Hepatocyte (in vitro differentiated cells): Measurements from ENCODE around the gene TAL1. TPM values are rescaled to one million over a fixed set of nuclear protein-coding genes. Genes with fewer than 3 reads are reported as not detected.

Source experiments
- DNase-seq: peaks from one replicate; pipeline ENCODE4 v3.0.0-alpha.2; 2016; ENCODE audit warnings: low spot score
- H2AFZ ChIP-seq: fragments of 200-600 bp; sonication (generic); 2 replicates; pipeline ENCODE4 v1.6.0; 2016; ENCODE audit warnings: antibody characterized with exemption, mild to moderate bottlenecking
- H3K27ac ChIP-seq: fragments of 200-600 bp; sonication (generic); 2 replicates; pipeline ENCODE4 v1.5.1; 2016; ENCODE audit warnings: mild to moderate bottlenecking
- H3K27me3 ChIP-seq: fragments of 200-600 bp; sonication (generic); 2 replicates; pipeline ENCODE4 v1.6.1; 2016
- H3K36me3 ChIP-seq: fragments of 200-600 bp; sonication (generic); replicated peaks from 2 replicates; pipeline ENCODE4 v1.5.1; 2016; ENCODE audit warnings: low read depth; ENCODE audit not compliant: insufficient read depth
- H3K4me1 ChIP-seq: fragments of 200-600 bp; sonication (generic); 2 replicates; pipeline ENCODE4 v1.5.1; 2016; ENCODE audit warnings: mild to moderate bottlenecking, moderate library complexity; ENCODE audit not compliant: insufficient read depth
- H3K4me2 ChIP-seq: fragments of 200-600 bp; sonication (generic); 2 replicates; pipeline ENCODE4 v1.6.0; 2016
- H3K4me3 ChIP-seq: fragments of 200-600 bp; sonication (generic); 2 replicates; pipeline ENCODE4 v1.5.1; 2016; ENCODE audit warnings: mild to moderate bottlenecking
- H3K79me2 ChIP-seq: fragments of 200-600 bp; sonication (generic); 2 replicates; pipeline ENCODE4 v1.6.0; 2017; ENCODE audit warnings: mild to moderate bottlenecking
- H3K9me2 ChIP-seq: fragments of 200-600 bp; sonication (generic); replicated peaks from 2 replicates; pipeline ENCODE4 v1.6.0; 2017; ENCODE audit warnings: mild to moderate bottlenecking; ENCODE audit not compliant: insufficient read depth
- H3K9me3 ChIP-seq: fragments of 200-600 bp; sonication (generic); 2 replicates; pipeline ENCODE4 v1.5.1; 2016; ENCODE audit warnings: low read depth, mild to moderate bottlenecking
- H4K20me1 ChIP-seq: fragments of 200-600 bp; sonication (generic); 2 replicates; pipeline ENCODE4 v1.6.0; 2016; ENCODE audit warnings: mild to moderate bottlenecking; ENCODE audit not compliant: insufficient read depth, poor library complexity, severe bottlenecking
- CTCF ChIP-seq: fragments of 200-600 bp; sonication (generic); IDR thresholded peaks from 2 replicates; pipeline ENCODE4 v1.5.1; 2016; ENCODE audit warnings: antibody characterized with exemption, mild to moderate bottlenecking; ENCODE audit not compliant: poor library complexity
- EZH2 ChIP-seq: fragments of 200-600 bp; sonication (generic); IDR thresholded peaks from 2 replicates; pipeline ENCODE4 v1.6.1; 2016; ENCODE audit warnings: antibody characterized with exemption, mild to moderate bottlenecking, borderline replicate concordance
- EZH2phosphoT487 ChIP-seq: fragments of 200-600 bp; sonication (generic); IDR thresholded peaks from one replicate; pipeline ENCODE4 v1.6.1; 2018; ENCODE audit warnings: antibody characterized with exemption, mild to moderate bottlenecking, low read depth, moderate library complexity; ENCODE audit not compliant: unreplicated experiment, severe bottlenecking
- WGBS: methylation state at CpG from one replicate; pipeline ENCODE4 v1.1.6; 2016; ENCODE audit warnings: low lambda C conversion rate; ENCODE audit errors: missing lambda C conversion rate; 5-methylcytosine and 5-hydroxymethylcytosine counted together
- polyA plus RNA-seq: library from polyadenylated mRNA; unstranded; fragments of >200 nt; fragmentation: Nextera tagmentation; extraction: Ambion mirVana; gene quantifications from 2 replicates; pipeline ENCODE4 v1.2.1, GENCODE V29; 2016
- total RNA-seq: library from RNA; depleted of rRNA; stranded (reverse); fragments of >200 nt; gene quantifications from 2 replicates; pipeline ENCODE4 v1.2.3, GENCODE V29; 2014

TAL1 gene
- total and polyA plus RNA-seq, 2 experiments from 2014 or later = 0.13 TPM; not detected in 1

- H3K79me2 ChIP-seq = no peaks in the 10 kb centered on the region
- H3K9me3 ChIP-seq = no peaks in the 10 kb centered on the region
- no peaks in the 10 kb centered on the region for H3K4me1 ChIP-seq
- DNase-seq = no peak
- 74% methylated on average over 10 of the region's 11 CpGs for WGBS
- H3K4me2 ChIP-seq = no peak overlapping the region
- H4K20me1 ChIP-seq = no peaks in the 10 kb centered on the region
- H3K27me3 ChIP-seq = peaks cover 33% of the 10 kb centered on the region
- TF ChIP-seq CTCF = no peak
- TF ChIP-seq EZH2 = no peak
- TF ChIP-seq EZH2phosphoT487 = no peak
- no peaks in the 10 kb centered on the region for H3K36me3 ChIP-seq
- H3K4me3 ChIP-seq = no peak overlapping the region
- no peak overlapping the region for H3K27ac ChIP-seq
- no peaks in the 10 kb centered on the region for H3K9me2 ChIP-seq
- no peak overlapping the region for H2AFZ ChIP-seq
These were observed 9.4 kb upstream of the TAL1 start for GRCh38 chr1:47241114-47242113.

DNA sequence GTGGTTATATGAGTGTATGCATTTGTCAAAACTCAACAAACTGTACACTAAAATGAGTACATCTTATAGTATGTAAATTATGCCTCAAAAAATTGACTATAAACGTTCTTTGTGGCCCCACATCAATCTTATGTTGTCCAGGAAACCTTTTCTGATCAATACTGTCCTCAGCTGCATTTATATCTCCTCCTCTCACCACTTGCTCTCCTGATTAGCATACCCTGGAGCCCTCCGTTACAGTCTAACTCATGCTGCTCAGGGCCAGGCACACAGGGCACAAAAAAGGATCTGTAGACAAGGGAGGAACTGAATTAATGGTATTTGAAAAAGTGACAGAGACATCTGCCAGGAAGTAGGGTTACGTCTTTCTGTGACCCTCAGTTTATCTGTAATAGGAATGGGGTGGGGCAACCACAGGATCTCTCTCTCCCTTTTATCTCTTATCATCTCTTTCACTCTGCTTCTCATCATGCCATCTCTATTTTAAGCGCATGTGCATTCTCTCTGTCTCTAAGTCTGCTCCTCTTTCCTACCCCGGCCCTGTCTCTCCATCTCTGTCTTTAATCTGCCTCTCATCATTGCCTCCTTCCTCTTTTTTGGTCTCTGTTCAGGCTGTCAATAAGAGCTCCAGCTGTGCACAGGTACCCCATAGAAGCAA is 7.0 kb upstream of the TAL1 start:
- TF ChIP-seq EZH2phosphoT487 = no peak
- TF ChIP-seq EZH2 = no peak
- TF ChIP-seq CTCF = no peak
- WGBS = 53% methylated on average over 5 of the region's 5 CpGs
- Histone ChIP-seq H3K9me3 (no peaks in the 10 kb centered on the region), H3K4me3 (no peak overlapping the region), H3K4me2 (no peak overlapping the region), H3K4me1 (no peaks in the 10 kb centered on the region), H3K27me3 (peaks cover 54% of the 10 kb centered on the region), H3K36me3 (no peaks in the 10 kb centered on the region), H2AFZ (no peak overlapping the region), H3K27ac (no peak overlapping the region), H3K9me2 (no peaks in the 10 kb centered on the region), H4K20me1 (no peaks in the 10 kb centered on the region), H3K79me2 (no peaks in the 10 kb centered on the region)
- DNase-seq = no peak

- no peaks in the 10 kb centered on the region for H3K79me2 ChIP-seq
- DNase-seq = no peak
- no peak overlapping the region for H3K27ac ChIP-seq
- 82% methylated on average over 4 of the region's 4 CpGs for WGBS
- no peak overlapping the region for H2AFZ ChIP-seq
- H4K20me1 ChIP-seq = no peaks in the 10 kb centered on the region
- no peak overlapping the region for H3K4me2 ChIP-seq
- H3K4me3 ChIP-seq = no peak overlapping the region
- H3K4me1 ChIP-seq = peaks cover 7% of the 10 kb centered on the region
- no peak for TF ChIP-seq EZH2phosphoT487
- no peak for TF ChIP-seq EZH2
- TF ChIP-seq CTCF = no peak
- no peaks in the 10 kb centered on the region for H3K36me3 ChIP-seq
- H3K9me2 ChIP-seq = no peaks in the 10 kb centered on the region
- peaks cover 68% of the 10 kb centered on the region for H3K27me3 ChIP-seq
- no peaks in the 10 kb centered on the region for H3K9me3 ChIP-seq
These were observed 3.8 kb upstream of the TAL1 start for GRCh38 chr1:47235806-47236205.
